HepG2 (cell line): ENCODE results near the gene SULT1E1. TPM values are rescaled to one million over a fixed set of nuclear protein-coding genes. Genes with fewer than 3 reads are reported as not detected.
A peak's percentile ranks its signal among the peaks of the same experiment; 100 is the strongest.

ENCODE experiments used
- DMAP1 ChIP-seq: IDR thresholded peaks from 2 replicates; pipeline ENCODE4 v1.6.1; 2016
- DPF2 ChIP-seq: sonication (generic); formaldehyde crosslinking; IDR thresholded peaks from 2 replicates; pipeline ENCODE4 v1.4.0; 2020; ENCODE audit warnings: mild to moderate bottlenecking, low read depth, missing genetic modification reagents, borderline replicate concordance
- MEF2D ChIP-seq: sonication (generic); formaldehyde crosslinking; IDR thresholded peaks from 2 replicates; pipeline ENCODE4 v1.5.1; 2020; ENCODE audit warnings: mild to moderate bottlenecking, missing genetic modification reagents
- NONO ChIP-seq, 2 experiments: fragments of 450-650 bp in 1 of 2; sonication (generic) in 1 of 2; formaldehyde crosslinking in 1 of 2; IDR thresholded peaks in 1 of 2; conservative IDR thresholded peaks in 1 of 2; 2 replicates each; pipeline versions ENCODE4 v1.6.1 to v1.8.0; 2017 to 2022; ENCODE audit warnings: mild to moderate bottlenecking in 1 of 2, missing genetic modification reagents in 1 of 2, moderate library complexity in 1 of 2
- RBM22 ChIP-seq: fragments of 200-400 bp; formaldehyde crosslinking; optimal IDR thresholded peaks from 2 replicates; pipeline ENCODE3; 2017; ENCODE audit warnings: mild to moderate bottlenecking, low read length, moderate library complexity
- SRSF9 ChIP-seq: fragments of 200-400 bp; formaldehyde crosslinking; IDR thresholded peaks from 2 replicates; pipeline ENCODE4 v1.6.1; 2018; ENCODE audit warnings: borderline replicate concordance, mild to moderate bottlenecking, low read depth, low read length; ENCODE audit not compliant: insufficient read depth, poor library complexity, severe bottlenecking
- TGIF2 ChIP-seq: IDR thresholded peaks from 2 replicates; pipeline ENCODE4 v1.6.1; 2016; ENCODE audit warnings: control low read depth, missing compliant biosample characterization
- YEATS4 ChIP-seq: sonication (generic); formaldehyde crosslinking; IDR thresholded peaks from 2 replicates; pipeline ENCODE4 v1.4.0; 2020; ENCODE audit warnings: missing genetic modification reagents, borderline replicate concordance
- ZBTB14 ChIP-seq: sonication (generic); formaldehyde crosslinking; IDR thresholded peaks from 2 replicates; pipeline ENCODE4 v1.4.0; 2020; ENCODE audit warnings: missing genetic modification reagents
- ZFAT ChIP-seq: sonication (generic); formaldehyde crosslinking; conservative IDR thresholded peaks from 2 replicates; pipeline ENCODE4 v1.8.1; 2023; ENCODE audit warnings: missing genetic modification reagents, inconsistent platforms
- ZMYM4 ChIP-seq: sonication (generic); formaldehyde crosslinking; IDR thresholded peaks from 2 replicates; pipeline ENCODE4 v1.8.1; 2023; ENCODE audit warnings: mild to moderate bottlenecking, missing genetic modification reagents
- ZNF335 ChIP-seq: sonication (generic); formaldehyde crosslinking; IDR thresholded peaks from 2 replicates; pipeline ENCODE4 v1.4.0; 2020; ENCODE audit warnings: missing genetic modification reagents
- ZNF446 ChIP-seq: sonication (generic); formaldehyde crosslinking; IDR thresholded peaks from 2 replicates; pipeline ENCODE4 v1.5.0; 2020; ENCODE audit warnings: mild to moderate bottlenecking, missing genetic modification reagents
- ZNF780A ChIP-seq: sonication (generic); formaldehyde crosslinking; IDR thresholded peaks from 2 replicates; pipeline ENCODE4 v1.8.0; 2022; ENCODE audit warnings: mild to moderate bottlenecking, missing genetic modification reagents, moderate library complexity
- ZNF878 ChIP-seq: sonication (generic); formaldehyde crosslinking; IDR thresholded peaks from 2 replicates; pipeline ENCODE4 v1.8.1; 2023; ENCODE audit warnings: mild to moderate bottlenecking, missing genetic modification reagents, moderate library complexity
- ZSCAN25 ChIP-seq: sonication (generic); formaldehyde crosslinking; IDR thresholded peaks from 2 replicates; pipeline ENCODE4 v1.8.0; 2022; ENCODE audit warnings: mild to moderate bottlenecking, missing genetic modification reagents
- ZZZ3 ChIP-seq: sonication (generic); formaldehyde crosslinking; IDR thresholded peaks from 2 replicates; pipeline ENCODE4 v1.4.0; 2020; ENCODE audit warnings: missing genetic modification reagents, mild to moderate bottlenecking, borderline replicate concordance
- polyA plus RNA-seq, 8 experiments: library from polyadenylated mRNA; depleted of rRNA in 3 of 8; stranded (reverse) in 7 of 8; unstranded in 1 of 8; fragments of >200 nt; fragmentation: Illumina TruSeq in 4 of 8; extraction: Trizol in 4 of 8; gene quantifications; 2 replicates each; pipeline versions ENCODE4 v1.2.1 to v1.2.3, GENCODE V29; 2011 to 2016; ENCODE audit warnings: low read depth in 4 of 8, missing spikeins in 1 of 8, mixed read lengths in 1 of 8; ENCODE audit not compliant: insufficient read depth in 1 of 8
- total RNA-seq, 5 experiments: library from RNA; depleted of rRNA; stranded (reverse); fragments of >200 nt; fragmentation: Illumina TruSeq; extraction: Trizol; gene quantifications; 2 replicates each; pipeline ENCODE4 v1.2.3, GENCODE V29; 2016; ENCODE audit warnings: low read depth in 1 of 5
- TF ChIP-seq, protein P1 (sequence below): sonication (generic); formaldehyde crosslinking; IDR thresholded peaks from 2 replicates; pipeline ENCODE4 v1.4.0; 2020; ENCODE audit warnings: mild to moderate bottlenecking, missing genetic modification reagents
- TF ChIP-seq, protein P2 (sequence below): sonication (generic); formaldehyde crosslinking; IDR thresholded peaks from 2 replicates; pipeline ENCODE4 v1.4.0; 2020; ENCODE audit warnings: missing genetic modification reagents, borderline replicate concordance

The SULT1E1 gene
- total and polyA plus RNA-seq, 2 of the 13 experiments (the other 11 are each of a cell fraction or from before 2014, with no cell fraction given) = 1.7 to 3.9 TPM

DNA sequence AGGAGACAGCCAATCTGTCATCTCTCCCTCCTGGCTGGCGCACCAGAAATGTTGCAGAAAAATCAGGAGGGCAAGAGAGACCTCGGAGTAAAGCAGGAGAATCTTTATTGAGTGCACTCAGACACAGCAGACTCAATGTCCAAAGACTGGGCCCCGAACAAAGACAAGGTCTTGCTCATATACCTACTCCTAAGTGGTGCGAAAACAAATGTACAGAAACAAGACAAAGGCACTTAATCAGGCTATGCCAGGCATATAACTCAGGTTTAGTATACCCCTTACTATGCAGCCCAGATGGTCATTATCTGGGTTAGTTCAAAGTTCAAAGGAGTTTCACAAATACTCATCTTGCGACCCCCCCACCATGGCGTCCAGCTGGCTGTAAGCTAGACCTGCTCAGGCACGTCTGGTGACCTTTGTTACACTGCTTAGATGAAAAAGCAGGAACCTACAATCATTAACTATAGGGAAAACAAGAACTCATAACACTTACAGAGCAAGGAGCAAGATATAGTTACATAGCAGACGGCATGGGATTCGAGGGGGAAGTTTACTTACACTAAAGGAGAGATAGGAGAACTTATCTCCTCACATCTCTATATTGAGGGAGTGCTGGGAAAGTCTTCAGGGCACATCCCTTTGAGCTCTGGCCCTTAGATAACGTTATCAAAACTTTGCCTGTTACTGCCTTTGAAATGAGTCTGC, 27.5 kb downstream of the SULT1E1 start (continued):
- TF ChIP-seq, protein P1, sequence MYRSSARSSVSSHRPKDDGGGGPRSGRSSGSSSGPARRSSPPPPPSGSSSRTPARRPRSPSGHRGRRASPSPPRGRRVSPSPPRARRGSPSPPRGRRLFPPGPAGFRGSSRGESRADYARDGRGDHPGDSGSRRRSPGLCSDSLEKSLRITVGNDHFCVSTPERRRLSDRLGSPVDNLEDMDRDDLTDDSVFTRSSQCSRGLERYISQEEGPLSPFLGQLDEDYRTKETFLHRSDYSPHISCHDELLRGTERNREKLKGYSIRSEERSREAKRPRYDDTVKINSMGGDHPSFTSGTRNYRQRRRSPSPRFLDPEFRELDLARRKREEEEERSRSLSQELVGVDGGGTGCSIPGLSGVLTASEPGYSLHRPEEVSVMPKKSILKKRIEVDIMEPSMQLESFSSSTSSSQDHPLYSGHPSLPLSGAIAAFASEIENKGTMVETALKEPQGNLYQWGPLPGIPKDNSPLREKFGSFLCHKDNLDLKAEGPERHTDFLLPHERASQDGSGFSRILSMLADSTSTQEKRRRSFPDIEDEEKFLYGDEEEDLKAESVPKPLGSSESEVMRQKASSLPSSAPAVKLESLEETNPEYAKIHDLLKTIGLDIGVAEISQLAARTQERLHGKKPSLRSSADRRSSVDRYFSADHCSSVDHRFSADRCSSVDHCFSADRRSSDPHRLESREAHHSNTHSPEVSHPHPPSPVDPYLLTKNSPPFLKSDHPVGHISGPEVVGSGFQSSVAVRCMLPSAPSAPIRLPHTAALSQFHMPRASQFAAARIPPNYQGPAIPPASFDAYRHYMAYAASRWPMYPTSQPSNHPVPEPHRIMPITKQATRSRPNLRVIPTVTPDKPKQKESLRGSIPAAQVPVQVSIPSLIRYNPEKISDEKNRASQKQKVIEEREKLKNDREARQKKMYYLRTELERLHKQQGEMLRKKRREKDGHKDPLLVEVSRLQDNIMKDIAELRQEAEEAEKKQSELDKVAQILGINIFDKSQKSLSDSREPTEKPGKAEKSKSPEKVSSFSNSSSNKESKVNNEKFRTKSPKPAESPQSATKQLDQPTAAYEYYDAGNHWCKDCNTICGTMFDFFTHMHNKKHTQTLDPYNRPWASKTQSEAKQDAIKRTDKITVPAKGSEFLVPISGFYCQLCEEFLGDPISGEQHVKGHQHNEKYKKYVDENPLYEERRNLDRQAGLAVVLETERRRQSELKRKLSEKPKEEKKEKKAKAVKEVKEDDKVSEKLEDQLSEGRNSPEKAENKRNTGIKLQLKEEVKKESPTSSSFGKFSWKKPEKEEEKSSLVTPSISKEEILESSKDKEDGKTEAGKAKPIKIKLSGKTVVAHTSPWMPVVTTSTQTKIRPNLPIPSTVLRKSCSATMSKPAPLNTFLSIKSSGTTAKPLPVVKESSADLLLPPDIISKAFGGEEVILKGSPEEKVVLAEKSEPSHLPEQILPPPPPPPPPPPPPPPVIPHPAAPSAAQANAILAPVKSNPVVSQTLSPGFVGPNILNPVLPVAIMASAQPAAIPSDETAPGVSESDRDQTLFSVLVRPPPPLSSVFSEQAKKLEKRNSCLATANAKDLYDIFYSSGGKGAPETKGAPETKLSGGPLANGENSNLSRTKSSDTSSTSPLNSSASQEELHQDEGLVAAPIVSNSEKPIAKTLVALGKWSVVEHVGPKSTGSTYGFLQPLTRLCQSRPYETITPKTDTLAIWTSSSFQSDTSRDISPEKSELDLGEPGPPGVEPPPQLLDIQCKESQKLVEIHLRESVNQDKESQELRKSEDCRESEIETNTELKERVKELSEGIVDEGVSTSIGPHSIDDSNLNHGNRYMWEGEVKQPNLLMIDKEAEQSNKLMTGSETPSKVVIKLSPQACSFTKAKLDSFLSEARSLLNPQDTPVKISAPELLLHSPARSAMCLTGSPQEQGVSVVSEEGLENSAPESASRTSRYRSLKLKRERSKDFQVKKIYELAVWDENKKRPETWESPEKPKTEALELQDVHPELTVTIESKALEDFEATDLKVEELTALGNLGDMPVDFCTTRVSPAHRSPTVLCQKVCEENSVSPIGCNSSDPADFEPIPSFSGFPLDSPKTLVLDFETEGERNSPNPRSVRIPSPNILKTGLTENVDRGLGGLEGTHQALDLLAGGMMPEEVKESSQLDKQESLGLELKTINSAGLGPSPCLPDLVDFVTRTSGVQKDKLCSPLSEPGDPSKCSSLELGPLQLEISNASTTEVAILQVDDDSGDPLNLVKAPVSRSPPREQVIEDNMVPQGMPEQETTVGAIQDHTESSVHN (CRISPR knock-in tag) = no peak
- TF ChIP-seq ZFAT (CRISPR knock-in tag) (no peak), ZSCAN25 (CRISPR knock-in tag) (no peak), ZMYM4 (CRISPR knock-in tag) (peak; percentile 98), DMAP1 (CRISPR knock-in tag) (peak; percentile 52; the same call in 1 of the 2 replicates), RBM22 (no peak), TGIF2 (0 out of 2 replicates have a peak, but pooled peaks have one; percentile 52), NONO (IDR thresholded peaks at IDR 0.05) (no peak), NONO (CRISPR knock-in tag; conservative IDR thresholded peaks at IDR 0.05) (peak; percentile 75), ZNF446 (CRISPR knock-in tag) (no peak), SRSF9 (no peak), ZNF878 (CRISPR knock-in tag) (no peak; the same call in 1 of the 2 replicates), ZNF335 (CRISPR knock-in tag) (peak; percentile 49; the same call in 1 of the 2 replicates), DPF2 (CRISPR knock-in tag) (peak; percentile 94; the same call in 1 of the 2 replicates), ZZZ3 (CRISPR knock-in tag) (no peak), MEF2D (CRISPR knock-in tag) (peak; percentile 96), YEATS4 (CRISPR knock-in tag) (peak; percentile 58; the same call in 1 of the 2 replicates), ZBTB14 (CRISPR knock-in tag) (no peak), ZNF780A (CRISPR knock-in tag) (no peak)
- TF ChIP-seq, protein P2, sequence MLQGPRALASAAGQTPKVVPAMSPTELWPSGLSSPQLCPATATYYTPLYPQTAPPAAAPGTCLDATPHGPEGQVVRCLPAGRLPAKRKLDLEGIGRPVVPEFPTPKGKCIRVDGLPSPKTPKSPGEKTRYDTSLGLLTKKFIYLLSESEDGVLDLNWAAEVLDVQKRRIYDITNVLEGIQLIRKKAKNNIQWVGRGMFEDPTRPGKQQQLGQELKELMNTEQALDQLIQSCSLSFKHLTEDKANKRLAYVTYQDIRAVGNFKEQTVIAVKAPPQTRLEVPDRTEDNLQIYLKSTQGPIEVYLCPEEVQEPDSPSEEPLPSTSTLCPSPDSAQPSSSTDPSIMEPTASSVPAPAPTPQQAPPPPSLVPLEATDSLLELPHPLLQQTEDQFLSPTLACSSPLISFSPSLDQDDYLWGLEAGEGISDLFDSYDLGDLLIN (CRISPR knock-in tag) = no peak
